PC-3 (cell line): Measurements from ENCODE around the gene IL12B.

Source experiments
- CTCF ChIP-seq: fragments of 300-600 bp; sonication (generic); conservative IDR thresholded peaks from 2 replicates; pipeline ENCODE4 v1.5.1; 2017; ENCODE audit warnings: antibody characterized with exemption, low read depth, mild to moderate bottlenecking, low read length
- EZH2 ChIP-seq: fragments of 300-600 bp; sonication (generic); IDR thresholded peaks from one replicate; pipeline ENCODE4 v1.6.1; 2017; ENCODE audit warnings: antibody characterized with exemption, mild to moderate bottlenecking, low read length; ENCODE audit not compliant: unreplicated experiment
- EZH2phosphoT487 ChIP-seq: fragments of 300-600 bp; sonication (generic); IDR thresholded peaks from 2 replicates; pipeline ENCODE4 v1.6.1; 2018; ENCODE audit warnings: mild to moderate bottlenecking, antibody characterized with exemption, low read length, borderline replicate concordance

- TF ChIP-seq CTCF = no peak
- no peak for TF ChIP-seq EZH2phosphoT487
- TF ChIP-seq EZH2 = no peak
Observed at GRCh38 chr5:159324102-159324755, 6.1 kb downstream of the IL12B start.
